Measurements from ENCODE around the gene DENND1A.

DENND1A gene

DNA sequence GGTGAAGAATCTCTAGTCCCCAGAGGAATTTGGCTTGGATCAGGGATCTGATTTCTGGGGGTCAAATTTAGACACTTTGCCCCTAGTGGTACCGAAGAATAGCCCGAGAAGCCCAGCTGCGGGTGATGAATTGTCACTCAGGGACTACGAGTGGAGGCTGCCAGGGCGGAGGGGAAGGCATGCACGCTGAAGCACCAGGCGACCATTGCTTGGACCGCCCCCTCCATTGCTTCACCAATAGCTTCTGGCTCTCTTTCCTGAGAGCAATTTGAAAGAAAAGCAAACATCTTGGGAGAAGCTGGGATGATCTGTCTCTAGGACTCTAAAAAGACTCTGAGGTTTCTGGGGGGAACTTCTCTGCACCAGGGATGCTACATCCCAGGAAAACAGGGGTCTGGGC lies 436.3 kb downstream of the DENND1A start:
- TF ChIP-seq, protein P1, sequence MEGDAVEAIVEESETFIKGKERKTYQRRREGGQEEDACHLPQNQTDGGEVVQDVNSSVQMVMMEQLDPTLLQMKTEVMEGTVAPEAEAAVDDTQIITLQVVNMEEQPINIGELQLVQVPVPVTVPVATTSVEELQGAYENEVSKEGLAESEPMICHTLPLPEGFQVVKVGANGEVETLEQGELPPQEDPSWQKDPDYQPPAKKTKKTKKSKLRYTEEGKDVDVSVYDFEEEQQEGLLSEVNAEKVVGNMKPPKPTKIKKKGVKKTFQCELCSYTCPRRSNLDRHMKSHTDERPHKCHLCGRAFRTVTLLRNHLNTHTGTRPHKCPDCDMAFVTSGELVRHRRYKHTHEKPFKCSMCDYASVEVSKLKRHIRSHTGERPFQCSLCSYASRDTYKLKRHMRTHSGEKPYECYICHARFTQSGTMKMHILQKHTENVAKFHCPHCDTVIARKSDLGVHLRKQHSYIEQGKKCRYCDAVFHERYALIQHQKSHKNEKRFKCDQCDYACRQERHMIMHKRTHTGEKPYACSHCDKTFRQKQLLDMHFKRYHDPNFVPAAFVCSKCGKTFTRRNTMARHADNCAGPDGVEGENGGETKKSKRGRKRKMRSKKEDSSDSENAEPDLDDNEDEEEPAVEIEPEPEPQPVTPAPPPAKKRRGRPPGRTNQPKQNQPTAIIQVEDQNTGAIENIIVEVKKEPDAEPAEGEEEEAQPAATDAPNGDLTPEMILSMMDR (conservative IDR thresholded peaks at IDR 0.05; ENCODE audit: low read depth, low read length) = no peak
- no peak for DNase-seq (ENCODE audit: low read depth)
- H3K4me3 ChIP-seq (ENCODE audit: low read length) = no peak overlapping the region

DNA sequence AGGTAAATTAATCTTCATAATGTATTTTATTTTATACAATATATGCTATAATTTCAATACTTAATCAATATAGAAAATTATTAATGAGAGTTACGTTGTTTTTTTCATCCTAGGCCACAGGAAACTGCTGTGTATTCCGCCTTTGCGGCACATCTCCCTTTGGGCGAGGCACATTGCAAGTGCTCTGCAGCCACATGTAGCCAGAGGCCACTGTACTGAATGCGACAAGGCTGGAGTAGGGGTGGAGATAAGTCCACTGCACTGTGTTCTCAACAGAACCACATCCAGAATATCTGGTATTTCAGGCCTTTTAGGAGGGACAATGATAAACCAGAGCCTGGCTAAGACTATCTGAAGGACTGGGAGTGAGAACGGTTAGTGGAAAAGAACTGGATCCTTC lies 439.2 kb downstream of the DENND1A start:
- no peak overlapping the region for H3K4me3 ChIP-seq (ENCODE audit: low read length)
- TF ChIP-seq, protein P1 (conservative IDR thresholded peaks at IDR 0.05; ENCODE audit: low read depth, low read length) = no peak
- DNase-seq (ENCODE audit: low read depth) = no peak

DNA sequence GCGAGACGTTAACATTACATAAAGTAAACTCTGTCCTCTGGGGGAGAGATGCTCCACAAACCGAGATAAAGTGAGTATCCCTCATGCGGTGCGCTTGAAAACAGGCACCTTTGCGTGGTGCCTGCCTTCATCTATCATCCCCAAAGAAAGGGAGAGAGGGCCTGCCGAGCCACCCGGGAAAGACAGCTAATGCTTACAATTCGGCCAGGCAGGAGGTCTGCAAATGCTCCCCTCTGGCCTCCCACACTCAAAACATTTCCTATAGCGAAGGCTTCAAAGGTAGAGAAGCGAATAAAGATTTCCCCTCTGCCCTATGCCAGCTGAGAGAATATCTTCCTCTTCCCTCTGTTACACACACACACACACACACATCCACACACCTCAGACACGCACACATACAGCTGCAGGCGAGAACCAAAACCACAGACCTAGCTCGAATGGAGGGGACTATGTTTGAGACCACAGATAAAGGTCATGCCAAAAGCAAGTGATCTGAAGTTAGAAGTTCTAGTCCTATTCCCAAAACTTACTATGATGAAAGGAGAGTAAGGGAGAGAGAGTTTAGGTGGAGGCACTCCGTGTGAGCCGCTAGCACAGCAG lies 441.1 kb downstream of the DENND1A start:
- H3K4me3 ChIP-seq (ENCODE audit: low read length) = no peak overlapping the region
- TF ChIP-seq, protein P1 (conservative IDR thresholded peaks at IDR 0.05; ENCODE audit: low read depth, low read length) = no peak
- no peak for DNase-seq (ENCODE audit: low read depth)

DNA sequence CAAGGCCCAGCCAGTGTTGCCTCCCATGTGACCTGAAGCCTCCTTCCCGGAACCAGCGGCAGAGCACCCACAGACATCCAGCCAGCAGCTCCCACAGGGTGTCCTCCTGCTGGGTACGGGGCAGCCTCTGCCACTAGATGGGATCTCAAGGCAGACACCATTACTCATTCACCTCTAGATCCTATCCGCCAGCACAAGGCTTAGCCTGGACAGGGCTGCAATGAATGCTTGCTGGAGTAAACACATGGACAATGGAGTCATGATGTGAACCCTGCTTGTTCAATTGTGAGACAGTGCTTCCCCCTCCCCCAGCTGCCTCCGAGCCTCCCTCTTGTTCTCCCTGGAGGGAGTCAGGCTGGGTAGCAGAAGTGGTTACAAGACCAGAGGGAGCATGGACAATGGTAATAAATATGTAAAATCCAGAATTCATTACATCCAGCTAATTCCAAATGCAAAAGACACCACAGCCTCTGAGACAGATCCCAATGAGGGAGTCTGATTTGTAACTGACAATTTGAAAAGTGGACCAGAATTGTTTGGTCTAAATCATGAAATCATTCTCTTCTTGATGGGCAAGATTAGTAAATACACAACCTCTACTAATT lies 441.9 kb downstream of the DENND1A start:
- no peak for DNase-seq (ENCODE audit: low read depth)
- no peak overlapping the region for H3K4me3 ChIP-seq (ENCODE audit: low read length)
- TF ChIP-seq, protein P1 (conservative IDR thresholded peaks at IDR 0.05; ENCODE audit: low read depth, low read length) = no peak

DNA sequence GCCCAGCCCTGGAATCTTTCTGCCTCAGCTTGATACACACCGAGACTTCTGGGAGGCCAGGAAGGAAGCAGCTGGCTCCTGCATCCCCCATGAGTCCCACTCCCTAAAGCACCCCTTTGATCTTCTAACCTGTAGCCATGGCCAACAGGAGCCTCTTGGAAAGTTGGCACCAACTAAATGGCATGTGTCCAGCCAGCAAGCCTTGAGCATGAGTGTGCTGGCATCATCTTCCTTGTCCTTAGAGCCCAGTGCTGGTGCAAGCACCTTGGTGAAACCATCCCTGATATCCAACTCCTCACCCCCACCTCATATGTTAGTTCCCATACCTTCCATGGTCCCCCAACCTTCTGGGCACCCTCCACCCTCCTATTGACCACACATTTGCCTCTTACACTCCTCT lies 443.5 kb downstream of the DENND1A start:
- DNase-seq (ENCODE audit: low read depth) = no peak
- no peak overlapping the region for H3K4me3 ChIP-seq (ENCODE audit: low read length)
- TF ChIP-seq, protein P1 (conservative IDR thresholded peaks at IDR 0.05; ENCODE audit: low read depth, low read length) = no peak

DNA sequence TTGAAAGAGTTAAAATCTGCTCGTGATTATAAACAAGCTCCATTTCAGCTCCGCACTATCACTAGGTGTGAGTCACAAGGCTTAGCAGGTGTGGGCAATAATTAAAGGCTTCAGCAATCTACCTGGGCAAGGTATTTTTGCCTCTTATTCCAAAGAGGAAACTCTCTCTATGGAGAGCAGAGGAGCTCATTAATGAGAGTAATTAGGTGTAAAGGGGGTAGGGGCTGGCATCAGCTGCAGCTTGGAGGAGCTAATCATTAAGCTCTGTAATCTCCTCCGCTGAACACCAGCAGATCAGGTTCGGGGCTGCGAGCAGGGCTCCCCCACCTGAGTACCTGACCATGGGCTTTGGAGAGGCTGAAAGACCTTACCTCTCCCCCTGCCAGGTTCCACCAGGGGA lies 444.7 kb downstream of the DENND1A start:
- H3K4me3 ChIP-seq (ENCODE audit: low read length) = no peak overlapping the region
- DNase-seq (ENCODE audit: low read depth) = no peak
- TF ChIP-seq, protein P1 (conservative IDR thresholded peaks at IDR 0.05; ENCODE audit: low read depth, low read length) = no peak

DNA sequence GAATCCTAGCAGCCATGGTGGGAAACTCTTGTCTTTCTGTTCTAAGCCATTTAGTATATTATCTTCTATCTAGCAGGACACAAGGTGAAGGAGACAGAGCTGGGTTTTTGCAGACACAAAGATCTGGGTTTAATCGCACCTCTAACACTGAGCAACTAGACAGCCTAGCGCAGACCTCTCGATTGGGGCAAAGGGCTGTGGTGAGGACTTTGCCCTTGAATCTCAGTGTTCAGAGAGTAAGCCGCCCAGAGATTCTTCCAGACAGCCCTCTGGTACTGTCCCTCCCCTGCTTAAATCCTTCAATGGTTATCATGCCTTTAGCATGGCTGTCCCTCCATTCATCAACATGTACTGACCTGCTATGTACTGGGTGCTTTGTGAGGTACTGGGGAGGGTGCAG lies 445.8 kb downstream of the DENND1A start:
- no peak for DNase-seq (ENCODE audit: low read depth)

More for the DNA sequence above, 445.8 kb downstream of the DENND1A start:
- H3K4me3 ChIP-seq (ENCODE audit: low read length) = no peak overlapping the region
- TF ChIP-seq, protein P1 (conservative IDR thresholded peaks at IDR 0.05; ENCODE audit: low read depth, low read length) = no peak

Measured in retinal pigment epithelial cell (primary cell).